ENCODE measurements around the gene MINDY4B. TPM values are rescaled to one million over a fixed set of nuclear protein-coding genes. Genes with fewer than 3 reads are reported as not detected.

Gene MINDY4B
- total and polyA plus RNA-seq, 10 of the 15 experiments (the other 5 are each of a cell fraction or from before 2014, with no cell fraction given) = not detected

- H4K20me1 ChIP-seq (ENCODE audit: control insufficient read depth, insufficient read depth) = no peaks in the 10 kb centered on the region
- H3K9me3 ChIP-seq (replicated peaks; ENCODE audit: control insufficient read depth, insufficient read depth, low read length) = no peaks in the 10 kb centered on the region
- H3K4me1 ChIP-seq (ENCODE audit: control insufficient read depth, insufficient read depth, low read length) = no peaks in the 10 kb centered on the region
- ChIA-PET CTCF (no interaction called here), RAD21 (ENCODE audit: unreplicated experiment) (no interaction called here), POLR2A (no interaction called here), SMC1A (ENCODE audit: uncharacterized antibody, unreplicated experiment) (no interaction called here)
- H2AFZ ChIP-seq (ENCODE audit: control insufficient read depth, low read depth, low read length) = no peak overlapping the region
- FAIRE-seq (no peak), ATAC-seq (no peak), DNase-seq (ENCODE audit: low read depth, low spot score) (no peak)
- 31% methylated on average over 3 of the region's 3 CpGs for WGBS (ENCODE audit: insufficient coverage, insufficient replicate concordance, low lambda C conversion rate, missing lambda C conversion rate)
- H3K27ac ChIP-seq (ENCODE audit: control insufficient read depth, insufficient read depth) = no peak overlapping the region
- H3K36me3 ChIP-seq (ENCODE audit: control insufficient read depth in 2 of 2, insufficient read depth in 2 of 2, low read length in 1 of 2) = no peaks in the 10 kb centered on the region
- no peak overlapping the region for H3K9ac ChIP-seq (ENCODE audit: control insufficient read depth, insufficient read depth, low read length)
- TF ChIP-seq, protein P1, sequence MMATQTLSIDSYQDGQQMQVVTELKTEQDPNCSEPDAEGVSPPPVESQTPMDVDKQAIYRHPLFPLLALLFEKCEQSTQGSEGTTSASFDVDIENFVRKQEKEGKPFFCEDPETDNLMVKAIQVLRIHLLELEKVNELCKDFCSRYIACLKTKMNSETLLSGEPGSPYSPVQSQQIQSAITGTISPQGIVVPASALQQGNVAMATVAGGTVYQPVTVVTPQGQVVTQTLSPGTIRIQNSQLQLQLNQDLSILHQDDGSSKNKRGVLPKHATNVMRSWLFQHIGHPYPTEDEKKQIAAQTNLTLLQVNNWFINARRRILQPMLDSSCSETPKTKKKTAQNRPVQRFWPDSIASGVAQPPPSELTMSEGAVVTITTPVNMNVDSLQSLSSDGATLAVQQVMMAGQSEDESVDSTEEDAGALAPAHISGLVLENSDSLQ (IDR thresholded peaks at IDR 0.05) = no peak
- TF ChIP-seq IRF4 (IDR thresholded peaks at IDR 0.05; ENCODE audit: low read depth, low read length) (no peak), ZNF622 (IDR thresholded peaks at IDR 0.05) (no peak), NR2F1 (conservative IDR thresholded peaks at IDR 0.05) (no peak), ZBTB11 (CRISPR knock-in tag; IDR thresholded peaks at IDR 0.05) (no peak), SMAD1 (IDR thresholded peaks at IDR 0.05; ENCODE audit: low read depth, partially characterized antibody) (no peak), YY1 (IDR thresholded peaks at IDR 0.05; ENCODE audit: low read depth, low read length) (no peak), NFXL1 (IDR thresholded peaks at IDR 0.05; ENCODE audit: borderline replicate concordance) (no peak), STAT3 (IDR thresholded peaks at IDR 0.05; ENCODE audit: low read depth, low read length) (no peak)
- TF ChIP-seq, protein P2, sequence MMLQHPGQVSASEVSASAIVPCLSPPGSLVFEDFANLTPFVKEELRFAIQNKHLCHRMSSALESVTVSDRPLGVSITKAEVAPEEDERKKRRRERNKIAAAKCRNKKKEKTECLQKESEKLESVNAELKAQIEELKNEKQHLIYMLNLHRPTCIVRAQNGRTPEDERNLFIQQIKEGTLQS (IDR thresholded peaks at IDR 0.05; ENCODE audit: borderline replicate concordance, extremely low read depth, low read depth, low read length) = no peak
- no peak overlapping the region for H3K4me2 ChIP-seq (ENCODE audit: control insufficient read depth, insufficient read depth)
- no TSS peak for BruUV-seq (replicated peaks)
- no peaks in the 10 kb centered on the region for H3K27me3 ChIP-seq (replicated peaks in 1 of 2; ENCODE audit: control insufficient read depth in 2 of 2, insufficient read depth in 2 of 2, low read length in 1 of 2)
- intact Hi-C loops (cut with micrococcal nuclease; ENCODE audit: unreplicated experiment) (no loop called here), in situ Hi-C loops (cut with MboI) (no loop called here)
- no peak overlapping the region for H3K4me3 ChIP-seq
- no peaks in the 10 kb centered on the region for H3K79me2 ChIP-seq (ENCODE audit: control insufficient read depth, insufficient read depth, low read length)
Measured at GRCh38 chr3:150870406-150870805, 34.8 kb downstream of the MINDY4B start.

Measured in GM12878 (cell line).